Measurements from ENCODE around the gene PET100.

The PET100 gene

DNA sequence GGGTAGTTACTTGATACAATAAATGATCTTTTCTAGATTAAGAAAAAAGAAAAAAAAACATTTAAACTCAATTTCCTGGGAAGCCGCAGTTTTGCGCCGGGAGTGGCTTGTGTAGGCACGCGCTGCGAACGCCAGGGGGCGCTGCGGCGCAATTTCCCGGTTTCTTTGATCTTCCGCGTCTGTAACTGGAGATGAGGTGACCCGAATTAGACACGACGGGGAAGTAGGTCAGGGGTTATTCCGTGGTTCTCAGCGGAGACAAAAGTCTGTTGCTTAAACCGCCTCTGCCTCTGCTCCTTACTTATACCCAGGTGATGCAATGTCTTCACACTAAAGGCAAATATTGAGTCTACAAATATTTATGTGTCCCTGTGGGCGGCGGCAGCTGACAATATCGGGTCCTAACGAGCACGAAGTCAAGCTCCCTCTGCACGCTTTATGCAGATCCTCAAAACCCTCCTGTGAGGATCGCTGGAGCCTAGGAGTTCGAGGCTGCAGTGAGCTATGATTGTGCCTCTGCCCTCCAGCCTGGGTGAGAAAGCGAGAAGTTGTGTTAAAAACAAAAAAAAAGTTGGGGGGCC, 22.6 kb downstream of the PET100 start:
- DNase-seq (ENCODE audit: low read depth) = peak; percentile 70

DNA sequence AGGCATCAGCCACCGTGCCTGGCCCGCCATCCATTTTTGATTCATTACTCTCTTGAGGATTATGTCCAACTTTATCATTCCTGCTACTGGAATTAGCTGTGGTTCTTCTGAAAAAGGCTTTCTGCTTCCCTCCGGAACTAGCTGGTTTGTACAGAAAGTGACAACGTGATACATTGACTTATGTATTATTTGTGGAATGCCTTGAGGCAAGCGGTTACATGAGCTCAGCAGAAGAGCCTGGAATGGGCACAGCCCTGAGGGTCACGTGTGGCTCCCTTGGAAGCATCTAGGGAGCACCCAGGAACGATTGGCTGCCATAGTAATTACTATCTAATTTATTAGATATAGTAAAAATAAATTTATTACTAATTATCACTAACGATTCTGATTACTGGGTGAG, 24.8 kb downstream of the PET100 start:
- DNase-seq (ENCODE audit: low read depth) = no peak

DNA sequence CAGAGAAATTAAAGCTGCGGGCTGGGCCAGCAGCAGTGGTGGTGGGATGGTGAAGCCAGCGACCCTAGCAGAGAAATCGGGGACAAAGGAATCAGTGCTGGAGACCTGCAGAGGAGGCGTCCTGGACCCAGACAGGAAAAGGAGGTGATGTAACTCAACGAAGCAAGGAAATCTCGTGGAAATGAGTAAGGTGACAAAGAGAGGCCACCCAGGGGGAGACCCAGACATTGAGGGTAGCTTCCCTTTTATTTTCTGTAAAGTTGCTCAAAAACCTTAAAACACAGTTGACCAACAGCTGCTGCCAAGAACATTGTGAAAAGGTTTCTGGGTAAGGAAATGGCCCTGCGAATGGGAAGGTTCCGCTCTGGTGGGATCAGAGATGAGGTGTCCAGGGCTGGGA, 26.0 kb downstream of the PET100 start:
- DNase-seq (ENCODE audit: low read depth) = no peak

DNA sequence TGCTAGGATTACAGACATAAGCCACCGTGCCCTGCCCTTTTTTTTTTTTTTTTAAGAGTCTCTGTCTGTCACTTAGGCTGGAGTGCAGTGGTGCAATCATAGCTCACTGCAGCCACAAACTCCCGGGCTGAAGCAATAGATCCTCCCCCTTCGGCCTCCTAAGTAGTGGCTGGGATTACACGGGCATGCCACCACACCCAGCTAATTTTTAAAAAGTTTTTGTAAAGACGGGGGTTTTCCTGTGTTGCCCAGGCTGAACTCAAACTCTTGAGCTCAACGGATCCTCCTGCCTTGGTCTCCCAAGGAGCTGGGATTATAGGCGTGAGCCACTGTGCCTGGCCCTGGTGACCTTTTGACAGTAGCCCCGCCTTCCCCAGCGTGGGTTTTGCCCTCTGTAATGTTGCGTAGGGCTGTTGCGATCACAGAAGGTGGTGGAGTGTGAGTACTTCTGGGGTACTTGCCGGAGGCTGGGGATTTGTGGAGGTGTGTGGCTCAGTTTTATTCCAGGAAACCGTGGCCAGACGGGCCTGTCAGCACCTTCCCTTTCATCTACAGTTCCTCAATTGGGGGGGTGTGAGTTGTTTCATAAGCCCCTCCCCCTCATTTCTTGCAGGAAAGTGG, 27.6 kb downstream of the PET100 start:
- DNase-seq (ENCODE audit: low read depth) = no peak

DNA sequence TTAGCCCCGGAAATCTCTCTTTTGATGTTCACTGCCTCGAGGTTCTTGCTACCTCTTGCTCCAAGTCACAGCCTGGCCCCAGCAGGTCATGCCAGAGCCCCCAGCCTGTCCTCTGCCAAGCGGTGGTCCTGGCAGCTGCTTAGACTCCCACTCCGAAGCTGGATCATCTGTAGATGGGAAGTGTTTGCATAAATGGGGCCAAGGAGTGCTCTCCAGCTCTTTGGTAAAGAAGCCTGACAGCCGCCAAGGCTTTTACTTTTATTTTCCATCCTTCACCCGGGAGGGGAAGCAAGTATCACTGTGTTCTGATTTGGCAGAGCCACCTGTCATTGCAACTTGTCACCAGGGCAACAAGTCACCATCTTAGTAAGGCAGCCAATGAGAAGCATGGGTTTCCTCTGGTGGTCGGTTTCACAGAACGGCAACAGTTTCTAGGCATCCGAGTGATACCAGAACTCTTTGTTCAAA, 28.7 kb downstream of the PET100 start:
- DNase-seq (ENCODE audit: low read depth) = no peak

DNA sequence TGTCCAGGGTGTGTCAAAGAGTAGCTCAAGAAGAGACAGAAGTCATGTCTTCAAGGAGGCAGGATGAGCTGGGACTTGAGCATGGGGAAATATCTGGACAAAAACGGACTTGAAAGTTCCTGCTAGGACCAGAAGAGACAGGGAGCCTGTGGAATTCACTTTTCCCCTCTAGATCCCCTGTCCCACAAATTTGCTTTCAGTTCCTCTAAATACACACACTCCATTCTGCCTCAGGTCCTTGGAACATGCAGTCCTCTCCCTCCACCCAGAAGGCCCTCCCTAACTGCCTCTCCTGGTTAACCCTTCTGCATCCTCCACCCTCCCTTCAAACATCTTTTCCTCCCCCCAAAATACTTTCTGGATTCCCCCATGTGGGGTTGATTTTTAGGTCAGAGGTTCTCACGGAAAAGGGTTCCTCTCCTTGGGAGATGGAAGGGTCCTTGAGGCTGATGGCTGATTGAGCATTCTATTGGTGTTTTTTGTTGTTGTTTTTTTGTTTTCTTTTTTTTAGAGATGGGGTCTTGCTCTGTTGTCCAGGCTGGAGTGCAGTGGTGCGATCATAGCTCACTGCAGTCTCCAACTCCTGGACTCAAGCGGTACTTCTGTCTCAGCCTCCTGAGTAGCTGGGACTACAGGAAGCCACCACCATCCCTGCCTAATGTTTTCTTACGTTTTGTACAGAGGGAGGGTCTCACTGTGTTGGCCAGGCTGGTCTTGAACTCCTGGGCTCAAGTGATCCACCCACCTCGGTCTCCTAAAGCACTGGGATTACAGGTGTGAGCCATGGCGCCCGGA, 32.3 kb downstream of the PET100 start:
- no peak for DNase-seq (ENCODE audit: low read depth)

DNA sequence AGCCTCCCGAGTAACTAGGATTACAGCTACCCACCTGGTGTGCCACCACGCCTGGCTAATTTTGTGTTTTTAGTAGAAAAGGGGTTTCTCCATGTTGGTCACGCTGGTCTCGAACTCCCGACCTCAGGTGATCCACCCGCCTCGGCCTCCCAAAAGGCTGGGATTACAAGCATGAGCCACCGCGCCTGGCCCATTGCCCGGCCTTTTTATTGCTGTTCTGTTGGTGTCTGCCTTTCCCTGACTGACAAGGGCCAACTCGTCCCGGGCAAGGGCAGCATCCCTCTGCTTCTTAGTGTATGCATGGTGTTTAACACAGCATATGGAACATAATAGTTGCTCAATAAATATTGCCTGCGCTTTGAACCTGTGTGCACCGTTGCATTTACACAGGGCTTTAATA, 33.1 kb downstream of the PET100 start:
- DNase-seq (ENCODE audit: low read depth) = no peak

DNA sequence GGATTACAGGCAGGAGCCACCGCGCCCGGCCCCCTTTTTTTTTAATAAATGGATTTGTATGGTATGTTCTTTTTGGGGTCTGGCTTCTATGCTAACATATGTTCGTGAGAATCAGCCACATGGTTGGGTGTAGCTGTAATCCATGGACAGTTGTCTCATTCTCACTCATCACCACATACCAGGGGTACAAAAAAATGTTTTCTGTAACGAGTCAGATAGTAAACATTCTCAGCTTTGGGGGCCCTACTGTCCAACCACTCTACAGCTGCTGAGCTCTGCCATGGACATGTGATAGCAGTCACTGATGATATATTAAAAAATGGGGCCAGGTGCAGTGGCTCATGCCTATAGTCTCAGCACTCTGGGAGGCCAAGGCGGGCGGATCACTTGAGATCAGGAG, 34.1 kb downstream of the PET100 start:
- no peak for DNase-seq (ENCODE audit: low read depth)

DNA sequence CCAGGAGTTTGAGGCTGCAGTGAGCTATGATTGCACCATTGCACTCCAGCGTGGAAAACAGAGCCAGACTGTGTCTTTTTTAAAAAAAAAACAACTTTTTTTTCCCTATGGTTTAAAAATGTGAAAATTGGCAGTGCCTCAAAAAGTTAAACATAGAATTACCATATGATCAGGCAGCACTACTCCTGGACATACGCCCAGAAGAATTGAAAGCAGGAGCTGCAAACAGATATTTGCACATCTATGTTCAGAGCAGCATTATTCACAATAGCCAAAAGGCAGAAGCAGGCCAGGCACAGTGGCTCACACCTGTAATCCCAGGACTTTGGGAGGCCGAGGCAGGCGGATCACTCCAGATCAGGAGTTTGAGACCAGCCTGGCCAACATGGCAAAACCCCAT, 35.5 kb downstream of the PET100 start:
- DNase-seq (ENCODE audit: low read depth) = no peak

DNA sequence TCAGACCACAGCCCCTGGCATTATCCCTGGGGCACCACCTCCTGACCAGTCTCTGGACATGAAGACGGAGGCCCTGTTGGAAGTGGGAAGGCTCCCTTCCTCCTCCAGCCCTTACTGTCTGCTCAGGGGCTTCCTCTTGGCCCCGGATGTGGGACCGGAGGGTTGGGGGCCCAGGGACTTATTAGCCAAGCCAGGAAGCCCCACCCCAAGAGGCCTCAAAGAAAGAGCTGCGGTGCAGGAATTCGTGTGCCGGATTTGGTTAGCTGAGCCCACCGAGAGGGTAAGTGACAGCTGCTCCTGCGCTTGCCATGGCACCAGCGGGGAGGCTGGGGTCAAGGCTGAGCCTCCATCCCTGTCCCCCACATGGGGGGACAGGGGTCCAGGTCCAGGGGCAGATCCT, 39.2 kb downstream of the PET100 start, which contains the start of gene RETN:
Gene RETN (plus strand): TSS at position 208 of the 400 bp plus-strand sequence. CDS start 278 bp downstream, outside the sequence.
- DNase-seq (ENCODE audit: low read depth) = no peak

DNA sequence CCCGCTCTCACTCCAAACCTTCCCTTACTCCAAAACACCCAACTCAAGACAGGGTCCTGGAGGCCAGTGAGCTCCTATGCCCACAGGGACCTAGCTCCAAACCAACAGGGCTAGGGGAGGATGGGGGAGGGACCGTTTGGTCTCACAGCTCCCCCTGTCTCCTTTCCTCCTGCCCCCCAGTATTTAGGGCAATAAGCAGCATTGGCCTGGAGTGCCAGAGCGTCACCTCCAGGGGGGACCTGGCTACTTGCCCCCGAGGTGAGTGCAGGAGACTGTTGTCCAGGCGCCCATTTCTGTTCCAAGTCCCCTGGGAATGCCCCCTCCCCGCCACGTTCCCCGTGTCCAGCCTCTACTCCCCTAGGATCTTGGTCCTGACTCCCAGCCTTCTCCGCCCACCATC, 40.0 kb downstream of the PET100 start:
- no peak for DNase-seq (ENCODE audit: low read depth)

DNA sequence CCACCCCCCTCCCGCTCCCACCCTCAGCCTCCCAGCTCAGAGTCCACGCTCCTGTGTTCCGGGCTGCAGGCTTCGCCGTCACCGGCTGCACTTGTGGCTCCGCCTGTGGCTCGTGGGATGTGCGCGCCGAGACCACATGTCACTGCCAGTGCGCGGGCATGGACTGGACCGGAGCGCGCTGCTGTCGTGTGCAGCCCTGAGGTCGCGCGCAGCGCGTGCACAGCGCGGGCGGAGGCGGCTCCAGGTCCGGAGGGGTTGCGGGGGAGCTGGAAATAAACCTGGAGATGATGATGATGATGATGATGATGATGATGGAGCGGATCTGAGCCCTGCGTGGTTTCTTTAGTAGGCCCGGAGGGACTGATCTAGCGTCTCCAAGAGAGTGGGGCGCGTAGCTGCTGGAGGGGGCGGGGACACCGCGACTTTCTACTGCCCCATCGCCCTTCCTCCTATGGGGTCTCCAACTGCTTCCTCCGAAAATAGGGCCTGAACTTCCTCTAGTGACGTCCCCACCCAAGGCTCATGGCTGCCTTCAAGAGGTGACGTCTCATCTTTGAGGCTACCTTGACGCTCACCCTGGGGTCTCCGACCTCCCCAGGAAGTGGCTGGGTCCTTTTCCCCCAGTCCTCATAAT, 40.7 kb downstream of the PET100 start:
- no peak for DNase-seq (ENCODE audit: low read depth)

DNA sequence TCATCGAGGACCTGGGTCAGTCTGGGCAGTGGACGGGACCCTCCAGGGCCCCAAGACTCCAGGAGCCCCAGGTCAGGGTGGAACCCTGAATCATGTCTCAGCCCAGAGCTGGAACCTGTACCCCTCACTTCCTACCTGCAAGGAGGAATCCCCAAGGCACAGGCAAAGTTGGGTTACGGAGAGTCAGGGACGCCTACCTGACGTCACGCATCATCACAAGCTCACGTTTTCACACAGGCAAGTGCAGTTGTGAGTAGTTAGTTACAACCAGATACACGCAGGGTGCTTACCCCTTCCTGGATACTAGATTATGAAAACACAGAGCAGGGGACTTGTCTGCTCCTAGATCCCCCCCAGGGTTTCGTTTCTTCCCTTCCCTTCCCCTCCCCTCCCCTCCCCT, 41.2 kb downstream of the PET100 start:
- DNase-seq (ENCODE audit: low read depth) = no peak

DNA sequence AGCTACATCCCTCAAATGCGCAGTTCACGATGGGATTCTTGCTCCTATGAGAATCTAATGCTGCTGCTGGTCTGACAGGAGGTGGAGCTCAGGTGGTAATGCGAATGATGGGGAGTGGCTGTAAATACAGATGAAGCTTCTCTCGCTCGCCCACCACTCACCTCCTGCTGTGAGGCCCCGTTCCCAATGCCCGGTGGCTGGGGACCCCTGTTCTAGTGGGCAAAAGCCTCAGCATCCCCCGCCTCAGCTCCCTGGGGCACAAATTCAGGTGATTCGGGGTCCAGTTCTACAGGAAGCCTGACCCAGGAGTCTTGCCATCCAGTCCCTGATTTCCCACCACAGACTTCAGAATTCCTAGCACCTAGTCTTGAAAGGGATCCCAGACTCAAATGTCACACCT, 42.9 kb downstream of the PET100 start:
- no peak for DNase-seq (ENCODE audit: low read depth)

DNA sequence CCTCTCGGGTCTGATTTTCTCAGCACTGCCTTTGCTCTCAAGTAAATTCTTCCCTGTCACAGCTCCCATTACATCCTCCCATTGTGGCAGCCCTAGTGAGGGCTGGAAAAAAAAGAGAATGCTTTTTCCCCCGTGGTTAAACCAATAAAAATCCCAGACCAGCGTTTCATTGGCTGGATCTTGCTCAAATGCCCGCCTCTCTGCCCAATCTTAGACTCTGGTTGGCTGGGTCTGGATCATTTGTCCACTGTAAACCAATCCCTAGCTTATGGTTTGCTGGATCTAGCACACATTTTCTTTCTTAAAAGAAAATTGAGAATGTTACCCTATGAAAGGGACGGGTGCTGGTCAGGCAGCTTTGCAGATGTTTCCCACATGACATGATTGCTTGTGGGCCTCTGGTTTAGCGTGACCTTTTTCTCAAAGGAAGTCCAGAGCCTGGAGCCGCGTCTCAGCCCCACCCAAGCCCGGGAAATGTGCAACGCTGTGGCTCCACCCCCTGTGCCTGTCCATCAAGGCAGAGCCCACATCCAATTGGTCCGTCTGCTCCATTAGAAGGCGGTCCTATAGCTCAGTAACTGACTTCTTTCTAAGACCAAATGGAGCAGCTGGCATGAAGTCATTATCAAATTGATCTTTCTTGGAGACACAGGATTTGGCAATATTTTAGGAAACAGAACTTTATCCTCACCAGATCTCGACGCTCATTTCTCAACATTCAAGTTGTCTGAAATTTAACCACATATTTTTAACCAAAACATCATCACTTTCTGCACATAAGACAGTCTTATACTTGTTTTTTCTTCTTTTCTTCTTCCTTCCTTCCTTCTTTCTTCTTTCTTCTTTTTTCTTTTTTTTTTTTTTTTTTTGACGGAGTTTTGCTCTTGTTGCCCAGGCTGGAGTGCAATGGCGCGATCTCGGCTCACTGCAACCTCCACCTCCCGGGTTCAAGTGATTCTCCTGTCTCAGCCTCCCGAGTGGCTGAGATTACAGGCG, 44.7 kb downstream of the PET100 start:
- no peak for DNase-seq (ENCODE audit: low read depth)

DNA sequence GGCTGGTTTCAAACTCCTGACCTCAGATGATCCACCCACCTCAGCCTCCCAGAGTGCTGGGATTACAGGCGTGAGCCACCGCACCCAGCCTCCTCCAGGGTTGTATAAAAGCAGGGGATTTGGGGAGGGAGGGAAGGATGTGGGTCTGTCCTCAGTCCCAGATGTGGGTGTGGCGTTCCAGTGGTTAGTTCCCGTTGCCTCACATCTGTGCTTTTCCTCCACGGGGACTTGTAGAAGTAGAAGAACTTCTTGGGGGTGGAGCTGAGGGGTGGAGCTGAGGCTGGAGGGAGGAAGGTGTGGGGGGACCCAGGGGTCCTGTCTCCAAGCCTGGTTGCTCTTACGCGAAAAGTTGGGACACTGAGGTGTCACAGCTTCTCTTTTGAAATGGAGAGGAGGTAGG, 46.8 kb downstream of the PET100 start:
- no peak for DNase-seq (ENCODE audit: low read depth)

DNA sequence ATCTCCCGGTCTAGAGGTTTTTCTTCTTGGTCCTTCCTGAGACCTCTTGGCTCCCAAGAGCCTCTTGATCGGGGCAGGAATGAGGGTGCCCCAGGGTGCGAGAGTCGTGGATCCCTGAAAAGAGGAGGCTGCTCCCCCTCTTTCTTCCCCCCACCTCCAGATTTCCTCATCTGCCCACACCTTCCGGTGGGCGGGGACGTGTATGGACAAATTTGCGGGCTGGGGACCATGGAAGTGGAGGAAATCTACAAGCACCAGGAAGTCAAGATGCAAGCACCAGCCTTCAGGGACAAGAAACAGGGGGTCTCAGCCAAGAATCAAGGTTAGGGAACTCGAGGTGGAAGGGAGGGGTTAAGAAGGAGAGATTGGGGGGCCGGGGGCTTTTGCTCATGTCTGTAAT, 47.3 kb downstream of the PET100 start, which contains the start of gene MCEMP1:
Gene MCEMP1 (plus strand): TSS at position 237 of the 400 bp plus-strand sequence. CDS start 31 bp downstream, at position 268.
- DNase-seq (ENCODE audit: low read depth) = no peak

DNA sequence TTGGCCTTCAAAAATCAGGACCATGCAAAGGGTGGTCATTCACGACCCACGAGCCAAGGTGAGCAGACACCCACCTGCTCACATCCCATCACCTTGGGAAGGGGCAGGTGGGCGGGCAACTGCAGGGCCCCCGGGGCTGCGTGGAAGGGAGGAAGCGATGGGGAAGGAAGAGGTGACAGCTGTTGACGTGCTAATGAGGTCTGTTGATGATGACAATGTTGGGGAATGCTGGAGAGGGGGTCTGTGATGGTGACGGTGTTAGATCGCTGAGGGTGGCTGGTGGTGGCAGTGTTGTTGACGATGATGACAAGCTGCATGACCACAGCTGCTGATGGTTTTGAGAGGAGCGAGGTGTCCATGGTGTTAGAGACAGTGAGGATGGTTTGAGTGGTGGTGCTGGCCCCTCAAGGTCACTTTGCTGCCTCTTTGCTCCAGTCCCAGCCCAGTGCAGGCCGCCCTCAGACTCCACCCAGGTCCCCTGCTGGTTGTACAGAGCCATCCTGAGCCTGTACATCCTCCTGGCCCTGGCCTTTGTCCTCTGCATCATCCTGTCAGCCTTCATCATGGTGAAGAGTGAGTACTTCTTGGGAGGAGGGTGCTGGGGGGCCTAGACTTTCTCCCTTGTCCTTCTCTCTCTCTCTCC, 48.2 kb downstream of the PET100 start:
- no peak for DNase-seq (ENCODE audit: low read depth)

DNA sequence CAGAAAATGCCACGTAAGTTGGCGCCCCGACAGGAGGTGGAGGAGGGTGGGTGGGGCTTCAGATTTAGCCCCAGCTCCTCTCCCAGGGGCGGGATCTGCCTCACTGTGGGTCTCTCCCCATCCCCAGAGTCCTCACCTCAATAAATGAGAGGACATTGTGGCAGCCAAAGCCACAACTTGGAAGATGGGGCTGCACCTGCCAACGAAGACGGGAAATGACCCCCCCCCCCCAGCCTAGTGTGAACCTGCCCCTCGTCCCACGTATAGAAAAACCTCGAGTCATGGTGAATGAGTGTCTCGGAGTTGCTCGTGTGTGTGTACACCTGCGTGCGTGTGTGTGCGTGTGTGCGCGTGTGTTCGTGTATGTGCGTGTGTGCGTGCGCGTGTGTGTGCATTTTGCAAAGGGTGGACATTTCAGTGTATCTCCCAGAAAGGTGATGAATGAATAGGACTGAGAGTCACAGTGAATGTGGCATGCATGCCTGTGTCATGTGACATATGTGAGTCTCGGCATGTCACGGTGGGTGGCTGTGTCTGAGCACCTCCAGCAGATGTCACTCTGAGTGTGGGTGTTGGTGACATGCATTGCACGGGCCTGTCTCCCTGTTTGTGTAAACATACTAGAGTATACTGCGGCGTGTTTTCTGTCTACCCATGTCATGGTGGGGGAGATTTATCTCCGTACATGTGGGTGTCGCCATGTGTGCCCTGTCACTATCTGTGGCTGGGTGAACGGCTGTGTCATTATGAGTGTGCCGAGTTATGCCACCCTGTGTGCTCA, 49.6 kb downstream of the PET100 start:
- DNase-seq (ENCODE audit: low read depth) = peak; percentile 61
